GM06990 (cell line): ENCODE measurements around the gene NLRP13.

ENCODE experiments used
- DNase-seq: peaks from one replicate; pipeline ENCODE4 v3.0.0-alpha.2; 2011; ENCODE audit not compliant: insufficient read length; ENCODE audit errors: extremely low read depth
- H3K27me3 ChIP-seq: replicated peaks from 2 replicates; pipeline ENCODE4 v1.6.0; 2011; ENCODE audit warnings: low read length; ENCODE audit not compliant: control insufficient read depth, insufficient read depth
- H3K36me3 ChIP-seq: 2 replicates; pipeline ENCODE4 v1.5.1; 2011; ENCODE audit warnings: low read length; ENCODE audit not compliant: control insufficient read depth, insufficient read depth
- H3K4me3 ChIP-seq: replicated peaks from 2 replicates; pipeline ENCODE4 v1.5.1; 2011; ENCODE audit warnings: low read depth, mild to moderate bottlenecking, control low read depth, low read length
- CTCF ChIP-seq: IDR thresholded peaks from 2 replicates; pipeline ENCODE4 v1.5.1; 2011; ENCODE audit warnings: low read length, control low read depth, mild to moderate bottlenecking, inconsistent platforms; ENCODE audit not compliant: insufficient read depth, poor library complexity, severe bottlenecking

Gene NLRP13

GRCh38 chr19:55912916-55913315 lies 19.2 kb downstream of the NLRP13 start:
- no peaks in the 10 kb centered on the region for H3K27me3 ChIP-seq
- no peak for TF ChIP-seq CTCF
- H3K36me3 ChIP-seq, result no peaks in the 10 kb centered on the region
- no peak for DNase-seq
- H3K4me3 ChIP-seq, result no peak overlapping the region

DNA sequence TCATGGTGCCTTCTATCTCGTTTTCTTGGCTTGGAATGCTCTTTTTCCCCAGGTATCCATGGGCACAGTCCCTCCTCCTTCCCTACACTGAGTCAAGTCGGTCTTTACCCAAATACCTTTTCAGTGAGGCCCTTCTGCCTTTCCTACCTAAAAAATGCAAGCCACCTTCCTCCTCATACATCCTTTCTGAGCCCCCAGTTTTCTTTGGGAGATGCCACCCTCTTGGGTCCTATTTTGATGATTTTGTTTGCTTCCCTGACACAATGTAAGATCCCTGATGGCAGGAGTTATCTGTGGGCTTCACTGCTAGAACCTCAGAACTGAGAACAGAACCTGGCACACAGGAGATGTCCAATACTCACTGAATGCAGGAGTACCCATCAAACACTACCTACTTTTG lies 22.3 kb downstream of the NLRP13 start:
- H3K27me3 ChIP-seq, result no peaks in the 10 kb centered on the region
- no peak overlapping the region for H3K4me3 ChIP-seq
- no peak for DNase-seq
- no peaks in the 10 kb centered on the region for H3K36me3 ChIP-seq
- no peak for TF ChIP-seq CTCF

GRCh38 chr19:55907746-55908145 lies 24.4 kb downstream of the NLRP13 start:
- H3K27me3 ChIP-seq, result no peaks in the 10 kb centered on the region
- TF ChIP-seq CTCF, result no peak
- H3K36me3 ChIP-seq, result no peaks in the 10 kb centered on the region
- no peak for DNase-seq
- no peak overlapping the region for H3K4me3 ChIP-seq

DNA sequence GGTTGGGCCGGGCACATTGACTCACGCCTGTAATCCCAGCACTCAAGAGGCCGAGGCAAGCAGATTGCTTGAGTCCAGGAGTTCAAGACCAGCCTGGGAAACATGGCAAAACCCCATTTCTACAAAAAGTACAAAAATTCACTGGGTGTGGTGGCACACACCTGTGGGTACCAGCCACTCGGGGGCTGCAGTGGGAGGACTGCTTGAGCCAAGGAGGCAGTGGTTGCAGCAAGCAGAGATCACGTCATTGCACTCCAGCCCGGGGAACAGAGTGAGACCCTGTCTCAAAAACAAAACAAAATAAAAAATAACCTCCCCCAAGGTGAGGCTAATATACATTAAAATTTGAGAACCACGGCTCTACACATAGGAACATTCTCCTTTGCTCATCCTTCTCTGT lies 24.9 kb downstream of the NLRP13 start:
- no peak for TF ChIP-seq CTCF
- no peak for DNase-seq
- no peaks in the 10 kb centered on the region for H3K27me3 ChIP-seq
- H3K36me3 ChIP-seq, result no peaks in the 10 kb centered on the region
- no peak overlapping the region for H3K4me3 ChIP-seq

DNA sequence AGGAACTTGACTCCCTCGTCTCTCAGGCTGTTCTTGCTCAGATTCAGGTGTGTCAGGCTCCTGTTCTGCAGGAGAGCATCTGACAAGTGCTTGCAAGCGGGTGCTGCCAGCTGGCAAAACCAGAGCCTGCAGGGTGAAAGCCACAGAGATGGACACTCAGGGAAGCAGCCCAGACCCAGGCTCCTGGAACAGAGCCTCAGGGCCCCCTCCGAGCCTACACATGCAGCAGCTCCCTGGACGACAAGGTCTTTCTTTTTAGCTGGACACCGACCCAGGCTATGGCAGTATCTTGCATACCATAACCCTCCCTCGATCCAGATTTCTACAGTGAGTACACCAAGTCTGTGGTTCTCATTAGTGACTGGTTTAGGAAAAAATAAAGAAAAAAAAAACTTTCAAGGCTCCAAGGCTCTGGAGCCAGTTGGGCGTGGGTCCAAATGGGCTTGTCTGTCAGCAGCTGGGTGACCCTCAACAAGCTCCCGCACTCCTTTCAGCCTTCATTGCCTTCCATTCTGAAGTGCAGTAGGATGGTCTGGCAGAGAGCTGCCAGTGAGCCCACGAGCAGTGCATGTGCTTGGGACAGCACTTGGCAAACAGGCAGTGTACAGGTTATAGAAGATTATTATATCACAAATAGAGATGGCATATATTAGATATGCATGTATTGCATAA lies 29.9 kb downstream of the NLRP13 start:
- H3K36me3 ChIP-seq, result no peaks in the 10 kb centered on the region
- no peak overlapping the region for H3K4me3 ChIP-seq
- TF ChIP-seq CTCF, result no peak
- DNase-seq, result no peak
- no peaks in the 10 kb centered on the region for H3K27me3 ChIP-seq
